Cardiac septum (tissue), 1 donor: ENCODE results near the gene MDK. TPM values are rescaled to one million over a fixed set of nuclear protein-coding genes. Genes with fewer than 3 reads are reported as not detected.
A peak's percentile ranks its signal among the peaks of the same experiment; 100 is the strongest.
"Not testable (repeated sequence)": the region's sequence is repeated elsewhere in the genome, so short reads cannot be mapped to it uniquely, and the experiment has no call there.

Source experiments
- DNase-seq: peaks from one replicate; pipeline ENCODE4 v3.0.0-alpha.2; 2020; ENCODE audit warnings: low spot score
- intact Hi-C: fragments of 100-400 bp; cut with DNase I; formaldehyde crosslinking; loops from one replicate; pipeline ENCODE4 v1.14.0; 2022
- total RNA-seq: library from RNA; stranded (reverse); fragmentation: NEBNext Ultra II Directional; extraction: Animal tissue kit (Norgen Biotek cat#: 25700); gene quantifications from one replicate; pipeline ENCODE4 v1.2.1, GENCODE V29; 2021
- donor health status: DM: no; HTN: no; CAD: no.

MDK gene
- total RNA-seq, 1 donor from 2014 or later, result 6.2 TPM

DNA sequence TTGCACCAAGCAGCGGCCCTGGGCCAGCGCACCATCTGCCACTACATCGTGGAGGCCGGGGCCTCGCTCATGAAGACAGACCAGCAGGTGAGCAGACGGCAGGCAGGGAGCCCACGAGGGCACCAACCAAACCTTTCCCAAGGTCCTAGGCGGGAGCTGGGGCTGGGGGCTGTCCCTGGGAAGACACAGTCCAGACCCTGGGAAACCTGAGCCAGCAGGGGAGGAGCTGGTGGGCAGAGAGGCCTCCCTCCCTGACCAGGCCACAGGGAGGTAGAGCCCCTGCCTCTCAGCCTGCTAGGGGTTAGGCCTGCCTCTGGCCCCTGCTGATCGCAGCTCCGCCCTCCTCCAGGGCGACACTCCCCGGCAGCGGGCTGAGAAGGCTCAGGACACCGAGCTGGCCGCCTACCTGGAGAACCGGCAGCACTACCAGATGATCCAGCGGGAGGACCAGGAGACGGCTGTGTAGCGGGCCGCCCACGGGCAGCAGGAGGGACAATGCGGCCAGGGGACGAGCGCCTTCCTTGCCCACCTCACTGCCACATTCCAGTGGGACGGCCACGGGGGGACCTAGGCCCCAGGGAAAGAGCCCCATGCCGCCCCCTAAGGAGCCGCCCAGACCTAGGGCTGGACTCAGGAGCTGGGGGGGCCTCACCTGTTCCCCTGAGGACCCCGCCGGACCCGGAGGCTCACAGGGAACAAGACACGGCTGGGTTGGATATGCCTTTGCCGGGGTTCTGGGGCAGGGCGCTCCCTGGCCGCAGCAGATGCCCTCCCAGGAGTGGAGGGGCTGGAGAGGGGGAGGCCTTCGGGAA lies 1.8 kb upstream of the MDK start:
- intact Hi-C loops, DNase-seq: not testable (repeated sequence)

DNA sequence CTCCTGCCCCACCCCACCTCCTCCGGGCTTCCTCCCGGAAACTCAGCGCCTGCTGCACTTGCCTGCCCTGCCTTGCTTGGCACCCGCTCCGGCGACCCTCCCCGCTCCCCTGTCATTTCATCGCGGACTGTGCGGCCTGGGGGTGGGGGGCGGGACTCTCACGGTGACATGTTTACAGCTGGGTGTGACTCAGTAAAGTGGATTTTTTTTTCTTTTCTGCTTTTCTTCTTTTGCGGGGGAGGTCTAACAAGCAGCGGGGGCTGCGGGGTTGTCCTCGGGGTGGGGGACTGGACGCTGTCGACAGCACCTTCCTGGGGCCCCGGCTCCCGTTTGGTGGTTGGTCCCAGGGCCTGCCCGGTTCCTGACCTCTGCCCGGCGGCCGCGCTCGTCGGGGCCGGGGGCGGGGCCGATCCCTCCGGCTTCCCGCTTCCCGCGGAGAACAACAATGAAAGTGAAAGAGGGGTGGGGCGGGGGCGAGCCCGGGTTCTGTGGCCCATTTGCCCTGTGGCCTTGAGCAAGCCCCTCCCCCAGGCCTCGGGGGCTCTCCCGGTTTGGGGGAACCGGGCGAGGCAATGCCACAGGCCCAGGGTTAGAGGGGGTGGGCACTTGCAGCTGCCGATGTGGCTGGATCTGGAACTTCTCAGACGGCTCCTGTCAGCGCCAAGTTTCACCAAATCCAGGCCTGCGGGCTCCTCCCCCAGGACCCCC lies 975 bp upstream of the MDK start:
- intact Hi-C loops, result no loop called here
- peak; percentile 89 for DNase-seq

DNA sequence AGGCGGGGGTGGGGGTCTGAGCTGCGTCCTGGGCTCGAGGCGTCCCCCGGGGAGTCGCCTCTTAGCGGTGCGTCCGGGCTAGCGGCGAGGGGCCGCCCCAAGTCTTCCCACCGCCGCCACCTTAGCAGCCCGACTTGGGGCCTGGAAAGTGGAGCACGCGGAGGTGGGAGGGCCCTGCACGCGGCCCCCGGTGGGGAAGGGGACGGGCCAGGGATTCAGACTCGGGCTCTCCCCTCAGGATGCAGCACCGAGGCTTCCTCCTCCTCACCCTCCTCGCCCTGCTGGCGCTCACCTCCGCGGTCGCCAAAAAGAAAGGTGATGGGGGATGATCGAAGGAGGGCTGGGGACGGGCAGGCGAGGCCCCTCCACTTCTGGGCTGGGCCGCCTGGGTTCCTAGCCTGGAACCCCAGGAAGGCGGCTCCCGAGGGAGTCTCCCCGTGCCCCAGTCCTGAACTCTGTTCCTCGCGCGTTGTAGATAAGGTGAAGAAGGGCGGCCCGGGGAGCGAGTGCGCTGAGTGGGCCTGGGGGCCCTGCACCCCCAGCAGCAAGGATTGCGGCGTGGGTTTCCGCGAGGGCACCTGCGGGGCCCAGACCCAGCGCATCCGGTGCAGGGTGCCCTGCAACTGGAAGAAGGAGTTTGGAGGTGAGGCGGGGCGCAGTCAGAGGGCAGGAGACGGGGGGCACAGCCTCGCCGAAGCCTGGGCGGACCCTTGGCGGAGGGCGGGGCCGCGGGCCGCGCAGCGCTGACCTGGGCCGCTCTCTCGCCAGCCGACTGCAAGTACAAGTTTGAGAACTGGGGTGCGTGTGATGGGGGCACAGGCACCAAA lies 563 bp downstream of the MDK start:
- no peak for DNase-seq
- intact Hi-C loops, result no loop called here

DNA sequence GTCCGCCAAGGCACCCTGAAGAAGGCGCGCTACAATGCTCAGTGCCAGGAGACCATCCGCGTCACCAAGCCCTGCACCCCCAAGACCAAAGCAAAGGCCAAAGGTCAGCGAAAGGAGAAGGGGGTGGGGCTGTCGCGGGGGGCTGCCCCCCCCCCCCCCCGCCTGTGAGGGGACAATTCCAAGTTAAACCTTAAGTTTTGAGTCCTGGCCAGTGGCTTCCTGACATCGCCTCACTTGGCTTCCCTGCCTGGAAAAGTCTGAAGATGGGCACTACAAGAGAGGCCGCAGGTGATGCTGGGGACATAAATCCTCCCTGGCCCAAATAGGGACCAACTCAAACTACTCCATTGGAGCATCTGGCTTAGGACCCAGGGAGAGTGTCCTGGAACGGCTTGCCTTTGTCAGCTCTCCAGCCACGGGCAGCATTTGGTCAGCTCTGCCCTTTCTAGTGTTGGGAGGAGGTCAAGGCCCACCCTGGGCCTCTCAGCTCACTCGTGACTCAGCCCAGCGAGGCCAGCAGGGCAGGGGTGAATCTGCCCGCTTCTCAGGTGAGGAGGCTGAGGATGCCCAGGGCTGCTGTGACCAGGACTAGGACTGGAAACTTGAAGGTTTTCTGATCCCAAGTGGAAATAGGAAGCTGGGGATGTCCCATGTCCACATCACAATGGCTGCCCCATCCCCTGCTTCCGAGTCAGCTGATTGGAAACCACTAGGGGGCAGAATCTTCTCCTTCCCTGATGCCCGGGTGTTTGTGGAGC lies 1.4 kb downstream of the MDK start:
- DNase-seq, result no peak
- intact Hi-C loops, result no loop called here

DNA sequence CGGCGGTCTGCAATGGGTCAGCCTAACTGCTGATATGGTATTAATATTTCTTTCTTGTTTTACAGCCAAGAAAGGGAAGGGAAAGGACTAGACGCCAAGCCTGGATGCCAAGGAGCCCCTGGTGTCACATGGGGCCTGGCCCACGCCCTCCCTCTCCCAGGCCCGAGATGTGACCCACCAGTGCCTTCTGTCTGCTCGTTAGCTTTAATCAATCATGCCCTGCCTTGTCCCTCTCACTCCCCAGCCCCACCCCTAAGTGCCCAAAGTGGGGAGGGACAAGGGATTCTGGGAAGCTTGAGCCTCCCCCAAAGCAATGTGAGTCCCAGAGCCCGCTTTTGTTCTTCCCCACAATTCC lies 1.9 kb downstream of the MDK start:
- intact Hi-C loops, result no loop called here
- no peak for DNase-seq

DNA sequence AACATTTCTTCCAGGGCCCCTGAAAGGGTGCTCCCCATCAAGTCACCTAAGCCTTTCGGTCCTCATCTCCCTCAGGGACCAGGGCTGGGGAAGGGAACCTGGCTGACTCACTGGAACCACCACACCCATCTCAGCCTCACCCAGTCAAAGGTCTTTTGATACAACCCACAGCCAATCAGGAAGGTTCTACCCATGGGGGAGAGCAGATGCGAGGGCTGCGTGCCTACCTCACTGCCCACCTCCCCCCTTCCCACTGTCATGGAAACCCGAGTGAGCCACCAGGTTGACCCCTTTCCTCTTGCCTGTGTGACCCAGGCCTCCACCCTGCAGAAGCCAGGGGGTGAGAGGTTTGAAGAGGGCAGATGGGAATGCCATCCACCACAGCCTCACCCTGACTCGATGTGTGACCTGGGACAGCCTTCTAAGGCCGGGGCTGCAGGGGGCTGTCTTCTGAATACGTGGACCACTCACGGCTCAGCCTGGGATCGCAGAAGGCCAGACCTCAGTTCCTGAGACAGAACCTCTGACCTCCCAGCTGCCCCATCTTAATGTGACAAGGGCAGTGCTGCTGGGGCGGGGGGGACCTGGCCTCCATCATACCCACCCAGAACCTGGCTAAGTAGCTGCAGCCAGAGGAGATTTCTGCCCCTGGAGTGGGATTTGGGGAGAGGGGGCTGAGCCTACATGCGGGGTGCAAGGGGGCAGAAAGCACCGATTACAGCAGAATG lies 2.7 kb downstream of the MDK start:
- intact Hi-C loops, result no loop called here
- no peak for DNase-seq

DNA sequence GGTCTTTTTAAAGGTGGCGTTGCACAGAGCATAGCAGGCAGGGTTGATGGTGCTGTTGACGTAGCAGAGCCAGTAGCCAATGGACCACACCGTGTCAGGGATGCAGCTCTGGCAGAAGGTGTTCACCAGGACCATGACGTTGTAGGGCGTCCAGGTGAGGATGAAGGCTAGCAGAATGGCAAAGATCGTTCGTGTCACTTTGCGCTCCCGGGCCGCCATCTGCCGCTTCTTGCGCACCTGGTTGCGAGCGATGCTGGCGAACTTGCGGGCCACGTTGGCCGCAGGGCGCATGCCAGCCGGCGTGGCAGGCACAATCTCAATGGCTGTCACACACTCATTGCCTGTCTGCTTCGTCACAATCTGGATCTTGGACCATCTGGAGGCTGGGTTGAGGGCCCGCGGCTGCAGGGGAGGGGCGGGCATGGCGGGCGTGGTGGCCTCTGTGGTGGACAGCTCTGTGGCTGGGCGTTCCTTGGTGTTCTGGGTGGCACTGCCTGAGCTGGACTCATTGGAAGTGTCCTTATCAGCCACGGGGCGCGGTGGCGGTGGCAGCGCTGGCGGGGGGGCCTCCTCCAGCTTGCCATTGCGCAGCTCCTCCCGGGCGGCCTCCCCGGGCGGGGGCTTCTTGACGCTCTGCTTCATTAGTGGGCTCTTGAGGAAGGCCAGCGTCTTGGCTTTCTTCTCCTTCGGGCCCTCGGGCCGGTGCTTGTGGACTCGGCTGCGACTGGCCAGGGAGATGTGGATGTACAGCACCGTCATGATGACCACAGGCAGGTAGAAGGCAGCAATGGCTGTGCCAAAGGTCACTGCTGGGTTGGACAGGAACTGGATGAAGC lies 3.9 kb downstream of the MDK start:
- DNase-seq, result no peak
- intact Hi-C loops, result no loop called here

DNA sequence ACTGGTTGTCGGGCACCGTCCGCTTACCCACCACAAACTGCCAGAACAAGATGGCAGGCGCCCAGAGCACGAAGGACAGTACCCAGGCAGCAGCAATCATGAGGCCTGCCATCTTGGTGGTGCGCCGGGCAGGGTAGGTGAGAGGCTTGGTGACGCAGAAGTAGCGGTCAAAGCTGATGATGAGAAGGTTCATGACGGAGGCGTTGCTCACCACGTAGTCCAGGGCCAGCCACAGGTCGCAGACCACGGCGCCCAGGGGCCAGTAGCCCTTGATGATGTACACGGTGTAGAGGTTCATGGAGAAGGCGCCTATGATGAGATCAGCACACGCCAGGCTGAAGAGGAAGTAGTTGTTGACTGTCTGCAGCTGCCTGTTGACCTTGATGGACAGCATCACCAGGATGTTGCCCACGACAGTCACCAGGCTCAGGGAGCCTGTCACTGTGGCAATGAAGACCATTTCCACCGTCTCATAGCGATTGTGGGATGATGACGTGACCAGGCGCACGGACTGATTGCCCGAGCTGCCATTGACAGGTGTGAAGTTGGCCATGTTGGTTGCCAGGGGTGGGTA lies 4.6 kb downstream of the MDK start:
- intact Hi-C loops, result no loop called here
- no peak for DNase-seq

DNA sequence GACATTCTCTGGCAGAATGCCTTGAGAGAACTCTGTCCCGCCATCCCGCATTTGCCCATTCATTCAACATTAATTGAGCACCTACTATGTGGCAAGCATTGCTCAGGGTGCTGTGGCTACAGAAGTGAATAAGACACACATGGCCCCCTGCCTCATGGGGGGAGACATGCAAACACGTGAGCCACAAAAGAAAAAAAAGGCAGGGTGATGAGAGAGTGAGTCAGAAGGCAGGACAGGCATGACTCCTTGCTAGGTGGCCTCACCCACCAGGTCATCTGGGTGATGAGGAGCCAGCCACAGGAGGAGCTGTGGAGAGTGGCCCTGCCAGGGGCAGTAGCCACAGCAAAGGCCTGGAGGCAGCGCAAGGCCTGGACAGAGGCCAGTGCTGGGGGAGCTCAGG lies 5.2 kb downstream of the MDK start:
- intact Hi-C loops, result no loop called here
- no peak for DNase-seq

DNA sequence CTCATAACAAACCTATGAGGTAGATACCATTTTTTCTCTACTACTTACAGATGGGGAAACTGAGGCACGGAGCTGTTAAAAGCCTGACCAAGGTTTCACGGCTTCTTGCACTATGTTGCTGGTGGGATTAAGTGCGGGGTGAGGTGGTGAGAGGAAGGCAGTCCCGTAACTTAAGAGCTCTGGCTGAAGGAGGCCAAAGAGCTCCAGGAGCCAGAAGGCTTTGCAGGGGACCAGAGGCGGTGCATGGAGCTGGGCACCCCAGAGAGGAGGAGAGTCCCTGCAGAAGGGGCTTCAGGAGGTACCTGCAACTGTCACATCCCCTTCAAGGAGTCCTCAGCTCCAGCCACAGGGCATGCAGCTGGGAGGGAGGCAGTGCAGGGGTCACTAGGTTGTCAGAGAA lies 6.0 kb downstream of the MDK start:
- intact Hi-C loops, result no loop called here
- no peak for DNase-seq

DNA sequence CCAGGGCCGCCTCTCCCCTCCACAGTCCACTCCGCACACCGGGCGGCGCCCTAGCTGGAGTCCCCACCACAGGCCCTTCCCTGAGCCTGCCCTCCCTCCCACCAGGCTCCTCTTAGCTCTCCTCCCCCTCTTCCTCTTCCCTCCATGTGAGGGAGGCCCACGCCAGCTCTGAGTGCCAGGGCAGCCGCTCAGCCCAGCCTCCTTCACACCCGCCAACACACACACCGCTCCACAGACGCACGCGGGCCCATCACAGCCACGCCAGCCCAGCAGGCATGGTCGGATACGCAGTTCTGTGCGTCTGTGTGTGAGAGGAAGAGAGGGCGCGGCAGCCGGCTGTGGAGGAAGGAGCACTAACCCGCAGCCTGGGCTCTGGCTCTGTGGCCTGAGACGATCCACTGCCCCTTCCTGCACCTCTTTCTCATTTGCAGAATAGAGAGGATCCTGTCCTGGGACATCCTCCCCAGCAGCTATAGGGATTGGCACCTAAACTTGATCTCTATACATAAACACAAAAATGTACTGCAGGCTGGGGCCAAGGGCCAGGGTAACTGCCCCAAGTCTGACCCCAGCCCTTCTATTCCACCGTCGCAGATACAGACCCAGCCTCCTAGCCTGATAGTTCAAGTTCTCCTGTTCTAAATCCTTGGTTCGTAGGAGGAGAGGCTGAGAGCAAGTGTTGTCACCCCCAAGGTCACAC lies 6.6 kb downstream of the MDK start:
- no peak for DNase-seq

DNA sequence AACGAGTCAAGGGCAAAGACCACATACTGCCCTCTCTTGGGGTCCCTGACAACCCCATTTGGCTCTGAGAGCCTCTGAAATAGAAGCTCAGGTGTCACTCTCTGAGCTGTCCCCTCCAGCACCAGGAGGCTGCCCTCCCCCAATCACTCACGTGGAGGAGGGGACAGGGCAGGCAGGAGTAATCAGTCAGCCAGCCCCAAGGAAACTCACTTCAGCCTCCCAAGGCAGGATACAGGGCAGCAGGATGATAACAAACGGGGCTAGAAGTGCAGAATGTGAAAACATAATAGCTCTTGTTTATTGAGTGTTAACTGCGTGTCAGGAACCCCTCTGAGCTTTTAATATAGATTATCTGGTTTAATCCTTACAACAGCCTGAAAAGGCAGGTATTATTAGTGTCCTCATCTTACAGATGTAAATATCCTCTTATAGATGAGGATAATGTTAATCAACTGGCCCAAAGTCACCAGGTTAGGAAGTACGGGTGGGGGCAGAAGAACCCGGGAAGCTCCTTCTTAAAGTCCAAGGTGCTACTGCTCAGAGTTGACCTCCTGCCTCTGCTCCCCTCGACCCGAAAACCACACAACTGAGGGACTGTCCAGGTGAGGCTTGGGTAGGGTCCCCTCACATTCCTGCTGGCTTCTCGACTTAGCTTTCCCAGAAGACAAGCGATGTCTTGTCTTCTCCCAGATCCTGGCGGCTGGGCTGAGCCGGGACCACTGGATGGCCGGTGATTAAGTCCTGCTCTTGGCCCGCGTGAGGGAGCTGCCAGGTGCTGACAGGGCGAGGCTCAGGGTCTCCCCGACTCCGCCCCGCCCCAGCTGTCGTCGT lies 7.4 kb downstream of the MDK start:
- intact Hi-C loops, result loop anchor here (2.0 kb wide), 2 partner anchors 148 to 228 kb away; partner anchors contain the start of genes ATG13 and HARBI1
- DNase-seq, result no peak

More for the DNA sequence above, 6.6 kb downstream of the MDK start:
- intact Hi-C loops, result loop anchor here (2.0 kb wide), 2 partner anchors 149 to 229 kb away; partner anchors contain the start of genes ATG13 and HARBI1

DNA sequence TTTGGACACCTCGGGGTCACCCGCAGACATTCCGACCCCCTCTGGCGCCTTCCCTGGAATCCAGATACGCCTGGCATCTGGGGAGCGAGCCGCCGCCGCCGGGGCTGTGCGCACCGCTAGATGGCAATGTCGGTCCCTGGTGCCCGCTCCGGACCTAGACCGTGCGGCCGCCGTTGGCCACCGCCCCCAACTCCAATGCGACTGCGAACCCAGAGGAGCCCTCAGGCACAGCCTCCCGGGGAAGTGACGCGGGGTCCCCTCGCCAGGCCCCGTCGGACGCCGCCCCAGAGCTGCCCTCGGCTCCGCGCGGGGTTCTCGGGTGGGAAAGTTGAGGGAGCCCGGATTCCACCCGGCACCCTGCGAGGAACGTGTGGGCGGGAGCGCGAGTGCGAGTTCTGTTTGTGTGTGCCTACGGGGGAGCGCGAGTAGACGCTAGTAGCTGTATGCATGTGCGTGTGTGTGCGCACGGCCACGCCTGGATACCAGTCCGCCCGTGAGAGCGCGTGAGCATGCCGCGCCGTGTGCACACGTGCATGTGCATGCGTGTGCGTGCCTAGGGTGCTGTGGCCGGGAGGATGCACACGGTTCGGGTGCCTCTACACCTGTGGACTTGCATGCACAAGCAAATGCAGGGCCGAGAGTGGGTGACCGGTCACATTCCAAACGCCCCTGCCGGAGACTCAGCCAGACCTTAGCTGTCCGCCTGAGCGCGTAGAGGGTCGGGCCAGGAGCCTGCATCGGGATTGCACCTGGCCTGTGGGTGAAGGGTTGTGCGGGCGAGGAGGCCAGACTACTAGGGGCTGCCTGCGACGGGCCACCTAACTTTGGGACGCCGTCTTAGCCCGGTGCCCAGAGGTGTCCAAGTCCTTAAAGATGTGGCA lies 8.2 kb downstream of the MDK start:
- intact Hi-C loops, result loop anchor here (2.0 kb wide), 2 partner anchors 147 to 227 kb away; partner anchors contain the start of genes ATG13 and HARBI1
- no peak for DNase-seq

DNA sequence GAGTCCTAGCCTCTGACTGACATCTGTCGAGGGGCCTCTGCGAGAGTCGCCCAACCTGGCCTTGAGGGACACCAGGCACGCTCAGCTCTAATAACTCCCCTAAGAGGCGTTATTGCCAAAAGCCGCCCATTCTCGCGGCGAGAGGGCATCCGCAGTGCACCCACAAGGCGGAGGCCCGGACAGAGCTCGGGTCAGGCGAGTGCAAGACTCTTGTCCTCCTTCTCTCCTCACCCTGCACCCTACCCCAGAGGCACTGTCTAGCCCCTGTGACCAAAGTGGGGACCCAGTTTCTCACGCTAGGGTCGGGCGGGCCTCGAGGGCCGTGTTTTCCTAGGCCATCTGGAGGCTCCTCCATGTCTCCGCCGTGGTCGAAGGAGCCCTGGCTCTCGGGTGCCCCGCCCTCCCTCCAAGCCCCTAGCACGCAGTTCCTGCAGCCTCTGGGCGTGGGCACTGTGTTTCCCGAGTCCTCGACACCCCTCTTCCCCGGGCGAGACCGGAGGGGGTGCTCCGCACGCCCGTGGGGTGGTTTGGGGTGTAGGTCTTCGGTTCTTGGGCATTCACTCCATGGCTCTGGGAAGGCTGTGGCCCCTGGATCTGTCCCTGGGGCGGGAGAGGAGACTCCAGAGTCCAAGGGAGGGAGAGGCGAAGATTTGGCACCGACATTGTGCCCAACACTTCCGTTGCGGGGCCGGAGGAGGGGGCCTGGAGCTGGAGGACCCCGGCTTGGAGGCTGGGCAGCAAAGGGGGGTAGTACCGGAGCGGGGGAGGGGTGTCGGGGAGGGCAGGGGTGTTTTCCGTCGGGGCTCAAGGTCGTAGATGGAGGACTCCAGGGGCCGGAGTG lies 9.1 kb downstream of the MDK start:
- intact Hi-C loops, result no loop called here
- no peak for DNase-seq
